K562 (cell line): ENCODE results near the gene DBP. TPM values are rescaled to one million over a fixed set of nuclear protein-coding genes. Genes with fewer than 3 reads are reported as not detected.

Experiments
- BHLHE40 ChIP-seq: IDR thresholded peaks from 2 replicates; pipeline ENCODE4 v1.6.1; 2011; ENCODE audit warnings: low read length, improper control_type of control experiment
- CREBBP ChIP-seq: IDR thresholded peaks from one replicate; pipeline ENCODE4 v1.6.1; 2012; ENCODE audit warnings: low read depth, mild to moderate bottlenecking, control low read depth, inconsistent platforms, low read length
- FOS ChIP-seq: IDR thresholded peaks from 3 replicates; pipeline ENCODE4 v1.6.1; 2011; ENCODE audit not compliant: insufficient read length; ENCODE audit errors: extremely low read depth
- FOXP1 ChIP-seq: sonication (generic); formaldehyde crosslinking; IDR thresholded peaks from 2 replicates; pipeline ENCODE4 v1.8.0; 2022; ENCODE audit warnings: mild to moderate bottlenecking, missing genetic modification reagents
- KLF16 ChIP-seq: IDR thresholded peaks from 2 replicates; pipeline ENCODE4 v1.6.1; 2016; ENCODE audit warnings: antibody characterized with exemption
- RAD51 ChIP-seq: fragments of 450-650 bp; IDR thresholded peaks from 2 replicates; pipeline ENCODE4 v1.7.1; 2016; ENCODE audit warnings: low read depth, mild to moderate bottlenecking, borderline replicate concordance
- RFX7 ChIP-seq: fragments of 250-450 bp; sonication (Bioruptor Pico); IDR thresholded peaks from 2 replicates; pipeline ENCODE4 v1.5.1; 2021; ENCODE audit warnings: mild to moderate bottlenecking
- RHOXF2B ChIP-seq: fragments of 250-450 bp; sonication (Bioruptor Pico); conservative IDR thresholded peaks from 2 replicates; pipeline ENCODE4 v1.5.1; 2021
- SIN3B ChIP-seq: fragments of 450-650 bp; IDR thresholded peaks from 2 replicates; pipeline ENCODE4 v1.6.1; 2017; ENCODE audit warnings: low read depth, mild to moderate bottlenecking, moderate library complexity
- SRSF1 ChIP-seq: fragments of 200-400 bp; formaldehyde crosslinking; IDR thresholded peaks from 2 replicates; pipeline ENCODE4 v1.6.1; 2017; ENCODE audit warnings: mild to moderate bottlenecking, low read depth, low read length, moderate library complexity
- ZNF140 ChIP-seq: fragments of 250-450 bp; sonication (Bioruptor Pico); IDR thresholded peaks from 2 replicates; pipeline ENCODE4 v1.8.0; 2021; ENCODE audit warnings: moderate library complexity, mild to moderate bottlenecking, inconsistent platforms
- polyA plus RNA-seq, 8 experiments: library from polyadenylated mRNA; depleted of rRNA in 4 of 8; stranded (reverse) in 5 of 8; unstranded in 3 of 8; fragments of >200 nt; fragmentation: Nextera tagmentation in 2 of 8; fragmentation: Illumina TruSeq in 1 of 8; extraction: Ambion mirVana in 2 of 8; extraction: Trizol in 1 of 8; gene quantifications; 2 replicates each; pipeline versions ENCODE4 v1.2.1 to v1.2.3, GENCODE V29; 2011 to 2014; ENCODE audit warnings: inconsistent platforms in 1 of 8, missing spikeins in 1 of 8
- total RNA-seq, 7 experiments: library from RNA; depleted of rRNA in 6 of 7; stranded (reverse); fragments of >200 nt in 6 of 7; fragmentation: Illumina TruSeq in 2 of 7; extraction: Trizol in 2 of 7; gene quantifications; 2 replicates each; pipeline versions ENCODE4 v1.2.1 to v1.2.3, GENCODE V29; 2011 to 2021; ENCODE audit warnings: low replicate concordance in 1 of 7
- TF ChIP-seq, protein P1 (sequence below): fragments of 250-450 bp; sonication (Bioruptor Pico); IDR thresholded peaks from 2 replicates; pipeline ENCODE4 v1.4.0; 2020
- TF ChIP-seq, protein P2 (sequence below): fragments of 450-650 bp; formaldehyde crosslinking; IDR thresholded peaks from 2 replicates; pipeline ENCODE4 v1.4.0; 2022; ENCODE audit warnings: missing genetic modification characterization
- TF ChIP-seq, protein P3 (sequence below): sonication (generic); formaldehyde crosslinking; IDR thresholded peaks from 2 replicates; pipeline ENCODE4 v1.8.0; 2023; ENCODE audit warnings: missing genetic modification reagents, mild to moderate bottlenecking, borderline replicate concordance

DBP gene
- total and polyA plus RNA-seq, 9 of the 15 experiments (the other 6 are each of a cell fraction or from before 2014, with no cell fraction given): 0.25 to 5.5 (median 1.8) TPM

DNA sequence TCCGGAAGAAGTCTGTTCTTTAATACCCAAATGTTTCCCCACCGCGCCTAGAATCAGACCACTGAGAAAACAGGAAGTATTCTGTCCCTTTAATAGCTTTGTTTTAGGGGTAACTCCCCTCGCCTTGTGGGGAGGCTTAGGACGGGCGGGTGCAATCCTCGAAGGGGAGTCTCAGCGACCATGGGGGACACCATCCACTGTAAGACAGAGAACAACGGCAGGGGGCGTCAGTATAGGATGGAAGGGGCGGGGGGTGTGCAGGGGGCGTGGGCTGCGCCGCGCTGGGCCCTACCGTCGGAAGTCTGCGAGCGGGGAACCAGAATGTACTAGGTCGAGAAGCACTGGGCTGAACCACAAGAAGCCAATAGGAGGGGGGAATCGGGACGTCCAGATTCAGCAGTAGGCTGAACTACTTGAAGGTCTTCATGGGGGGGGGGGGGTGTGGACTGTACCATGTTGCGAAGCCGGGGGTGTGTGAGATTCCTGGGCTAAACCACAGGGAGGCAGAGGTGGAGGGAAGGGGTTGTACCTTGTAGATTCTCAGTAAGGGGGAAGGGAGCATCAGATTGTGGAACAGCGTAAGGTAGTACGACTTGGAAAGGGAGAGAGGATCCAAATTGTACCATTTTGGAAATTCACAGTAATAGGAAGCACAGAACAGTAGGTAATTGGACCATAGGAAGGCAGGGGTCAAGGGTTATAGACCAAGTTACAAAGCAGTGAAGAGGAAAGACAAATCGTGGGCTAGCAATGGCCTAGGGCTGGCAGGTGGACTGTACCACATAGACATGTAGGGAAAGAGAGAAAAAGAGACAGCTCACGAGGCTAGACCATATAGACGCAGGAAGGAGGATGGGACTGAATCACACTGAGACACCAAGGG is 1.0 kb upstream of the DBP start (continued):
- TF ChIP-seq, protein P1, sequence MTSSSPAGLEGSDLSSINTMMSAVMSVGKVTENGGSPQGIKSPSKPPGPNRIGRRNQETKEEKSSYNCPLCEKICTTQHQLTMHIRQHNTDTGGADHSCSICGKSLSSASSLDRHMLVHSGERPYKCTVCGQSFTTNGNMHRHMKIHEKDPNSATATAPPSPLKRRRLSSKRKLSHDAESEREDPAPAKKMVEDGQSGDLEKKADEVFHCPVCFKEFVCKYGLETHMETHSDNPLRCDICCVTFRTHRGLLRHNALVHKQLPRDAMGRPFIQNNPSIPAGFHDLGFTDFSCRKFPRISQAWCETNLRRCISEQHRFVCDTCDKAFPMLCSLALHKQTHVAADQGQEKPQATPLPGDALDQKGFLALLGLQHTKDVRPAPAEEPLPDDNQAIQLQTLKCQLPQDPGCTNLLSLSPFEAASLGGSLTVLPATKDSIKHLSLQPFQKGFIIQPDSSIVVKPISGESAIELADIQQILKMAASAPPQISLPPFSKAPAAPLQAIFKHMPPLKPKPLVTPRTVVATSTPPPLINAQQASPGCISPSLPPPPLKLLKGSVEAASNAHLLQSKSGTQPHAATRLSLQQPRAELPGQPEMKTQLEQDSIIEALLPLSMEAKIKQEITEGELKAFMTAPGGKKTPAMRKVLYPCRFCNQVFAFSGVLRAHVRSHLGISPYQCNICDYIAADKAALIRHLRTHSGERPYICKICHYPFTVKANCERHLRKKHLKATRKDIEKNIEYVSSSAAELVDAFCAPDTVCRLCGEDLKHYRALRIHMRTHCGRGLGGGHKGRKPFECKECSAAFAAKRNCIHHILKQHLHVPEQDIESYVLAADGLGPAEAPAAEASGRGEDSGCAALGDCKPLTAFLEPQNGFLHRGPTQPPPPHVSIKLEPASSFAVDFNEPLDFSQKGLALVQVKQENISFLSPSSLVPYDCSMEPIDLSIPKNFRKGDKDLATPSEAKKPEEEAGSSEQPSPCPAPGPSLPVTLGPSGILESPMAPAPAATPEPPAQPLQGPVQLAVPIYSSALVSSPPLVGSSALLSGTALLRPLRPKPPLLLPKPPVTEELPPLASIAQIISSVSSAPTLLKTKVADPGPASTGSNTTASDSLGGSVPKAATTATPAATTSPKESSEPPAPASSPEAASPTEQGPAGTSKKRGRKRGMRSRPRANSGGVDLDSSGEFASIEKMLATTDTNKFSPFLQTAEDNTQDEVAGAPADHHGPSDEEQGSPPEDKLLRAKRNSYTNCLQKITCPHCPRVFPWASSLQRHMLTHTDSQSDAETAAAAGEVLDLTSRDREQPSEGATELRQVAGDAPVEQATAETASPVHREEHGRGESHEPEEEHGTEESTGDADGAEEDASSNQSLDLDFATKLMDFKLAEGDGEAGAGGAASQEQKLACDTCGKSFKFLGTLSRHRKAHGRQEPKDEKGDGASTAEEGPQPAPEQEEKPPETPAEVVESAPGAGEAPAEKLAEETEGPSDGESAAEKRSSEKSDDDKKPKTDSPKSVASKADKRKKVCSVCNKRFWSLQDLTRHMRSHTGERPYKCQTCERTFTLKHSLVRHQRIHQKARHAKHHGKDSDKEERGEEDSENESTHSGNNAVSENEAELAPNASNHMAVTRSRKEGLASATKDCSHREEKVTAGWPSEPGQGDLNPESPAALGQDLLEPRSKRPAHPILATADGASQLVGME (CRISPR knock-in tag): no peak
- no peak; the same call in 1 of the 2 replicates for TF ChIP-seq KLF16
- TF ChIP-seq RFX7 (CRISPR knock-in tag): no peak
- no peak for TF ChIP-seq SRSF1
- no peak for TF ChIP-seq RAD51
- TF ChIP-seq, protein P2, sequence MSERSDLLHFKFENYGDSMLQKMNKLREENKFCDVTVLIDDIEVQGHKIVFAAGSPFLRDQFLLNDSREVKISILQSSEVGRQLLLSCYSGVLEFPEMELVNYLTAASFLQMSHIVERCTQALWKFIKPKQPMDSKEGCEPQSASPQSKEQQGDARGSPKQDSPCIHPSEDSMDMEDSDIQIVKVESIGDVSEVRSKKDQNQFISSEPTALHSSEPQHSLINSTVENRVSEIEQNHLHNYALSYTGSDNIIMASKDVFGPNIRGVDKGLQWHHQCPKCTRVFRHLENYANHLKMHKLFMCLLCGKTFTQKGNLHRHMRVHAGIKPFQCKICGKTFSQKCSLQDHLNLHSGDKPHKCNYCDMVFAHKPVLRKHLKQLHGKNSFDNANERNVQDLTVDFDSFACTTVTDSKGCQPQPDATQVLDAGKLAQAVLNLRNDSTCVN (CRISPR knock-in tag): peak; percentile 76; the same call in 1 of the 2 replicates
- TF ChIP-seq RHOXF2B (CRISPR knock-in tag): no peak
- TF ChIP-seq, protein P3, sequence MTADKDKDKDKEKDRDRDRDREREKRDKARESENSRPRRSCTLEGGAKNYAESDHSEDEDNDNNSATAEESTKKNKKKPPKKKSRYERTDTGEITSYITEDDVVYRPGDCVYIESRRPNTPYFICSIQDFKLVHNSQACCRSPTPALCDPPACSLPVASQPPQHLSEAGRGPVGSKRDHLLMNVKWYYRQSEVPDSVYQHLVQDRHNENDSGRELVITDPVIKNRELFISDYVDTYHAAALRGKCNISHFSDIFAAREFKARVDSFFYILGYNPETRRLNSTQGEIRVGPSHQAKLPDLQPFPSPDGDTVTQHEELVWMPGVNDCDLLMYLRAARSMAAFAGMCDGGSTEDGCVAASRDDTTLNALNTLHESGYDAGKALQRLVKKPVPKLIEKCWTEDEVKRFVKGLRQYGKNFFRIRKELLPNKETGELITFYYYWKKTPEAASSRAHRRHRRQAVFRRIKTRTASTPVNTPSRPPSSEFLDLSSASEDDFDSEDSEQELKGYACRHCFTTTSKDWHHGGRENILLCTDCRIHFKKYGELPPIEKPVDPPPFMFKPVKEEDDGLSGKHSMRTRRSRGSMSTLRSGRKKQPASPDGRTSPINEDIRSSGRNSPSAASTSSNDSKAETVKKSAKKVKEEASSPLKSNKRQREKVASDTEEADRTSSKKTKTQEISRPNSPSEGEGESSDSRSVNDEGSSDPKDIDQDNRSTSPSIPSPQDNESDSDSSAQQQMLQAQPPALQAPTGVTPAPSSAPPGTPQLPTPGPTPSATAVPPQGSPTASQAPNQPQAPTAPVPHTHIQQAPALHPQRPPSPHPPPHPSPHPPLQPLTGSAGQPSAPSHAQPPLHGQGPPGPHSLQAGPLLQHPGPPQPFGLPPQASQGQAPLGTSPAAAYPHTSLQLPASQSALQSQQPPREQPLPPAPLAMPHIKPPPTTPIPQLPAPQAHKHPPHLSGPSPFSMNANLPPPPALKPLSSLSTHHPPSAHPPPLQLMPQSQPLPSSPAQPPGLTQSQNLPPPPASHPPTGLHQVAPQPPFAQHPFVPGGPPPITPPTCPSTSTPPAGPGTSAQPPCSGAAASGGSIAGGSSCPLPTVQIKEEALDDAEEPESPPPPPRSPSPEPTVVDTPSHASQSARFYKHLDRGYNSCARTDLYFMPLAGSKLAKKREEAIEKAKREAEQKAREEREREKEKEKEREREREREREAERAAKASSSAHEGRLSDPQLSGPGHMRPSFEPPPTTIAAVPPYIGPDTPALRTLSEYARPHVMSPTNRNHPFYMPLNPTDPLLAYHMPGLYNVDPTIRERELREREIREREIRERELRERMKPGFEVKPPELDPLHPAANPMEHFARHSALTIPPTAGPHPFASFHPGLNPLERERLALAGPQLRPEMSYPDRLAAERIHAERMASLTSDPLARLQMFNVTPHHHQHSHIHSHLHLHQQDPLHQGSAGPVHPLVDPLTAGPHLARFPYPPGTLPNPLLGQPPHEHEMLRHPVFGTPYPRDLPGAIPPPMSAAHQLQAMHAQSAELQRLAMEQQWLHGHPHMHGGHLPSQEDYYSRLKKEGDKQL (CRISPR knock-in tag): no peak
- TF ChIP-seq SIN3B: no peak
- no peak for TF ChIP-seq ZNF140 (CRISPR knock-in tag)
- TF ChIP-seq FOS: no peak
- no peak for TF ChIP-seq FOXP1 (CRISPR knock-in tag)
- TF ChIP-seq CREBBP: no peak
- peak; percentile 92 for TF ChIP-seq BHLHE40
